ENCODE results near the gene MSH5. TPM values are rescaled to one million over a fixed set of nuclear protein-coding genes. Genes with fewer than 3 reads are reported as not detected.

Gene MSH5
- total and polyA plus RNA-seq, 2 donors = 8.4 to 15.2 TPM

DNA sequence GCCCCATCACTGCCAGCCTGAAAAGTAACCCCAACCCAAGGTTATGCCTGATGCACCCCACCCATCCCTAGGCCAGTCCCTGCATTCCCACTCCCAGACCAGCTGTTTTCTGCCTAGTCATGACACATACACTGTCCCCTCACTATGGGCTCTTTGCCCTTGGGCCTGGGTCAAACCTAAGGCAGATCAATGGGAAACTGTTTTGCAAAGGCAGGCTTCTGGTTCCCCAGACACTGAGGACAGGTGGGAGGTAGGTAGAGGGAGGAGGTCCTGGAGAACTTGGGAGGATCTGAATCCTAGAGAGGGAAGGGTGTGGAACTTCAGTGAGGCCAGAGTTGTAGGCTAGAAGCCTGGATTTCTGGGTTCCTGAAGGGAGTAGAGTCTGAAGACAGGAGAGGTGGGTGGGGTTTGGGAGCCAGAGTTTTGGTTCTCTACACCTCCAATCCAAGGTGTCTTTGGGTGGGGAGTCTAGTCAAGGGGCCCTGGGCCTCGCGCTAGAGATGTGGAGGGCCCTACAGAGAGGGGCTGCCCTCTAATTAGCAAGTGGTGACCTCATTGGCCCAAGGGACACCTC lies 5.5 kb upstream of the MSH5 start:
- Histone ChIP-seq H3K9me3 (ENCODE audit: control insufficient read depth in 2 of 2, insufficient read depth in 1 of 2, low read length in 1 of 2) (no peaks in the 10 kb centered on the region), H3K36me3 (ENCODE audit: control insufficient read depth in 2 of 2, insufficient read depth in 2 of 2, low read length in 1 of 2) (peaks cover 23 to 38% of the 10 kb centered on the region in 2 donors), H3K27ac (ENCODE audit: low read depth in 1 of 2, low read length in 1 of 2) (peak overlapping the region; percentile 91 to 99), H3K4me1 (ENCODE audit: control insufficient read depth in 2 of 2, insufficient read depth in 2 of 2, low read length in 2 of 2) (peaks cover 29 to 65% of the 10 kb centered on the region in 2 donors), H3K4me3 (ENCODE audit: low read length in 2 of 2) (peak overlapping the region; percentile 61 to 86), H3K27me3 (ENCODE audit: control insufficient read depth in 2 of 2, insufficient read depth in 1 of 2, low read length in 1 of 2) (no peaks in the 10 kb centered on the region)
- DNase-seq (ENCODE audit: low read depth in 6 of 9, low spot score in 9 of 9) = no peak
- 35% methylated on average over 2 of the region's 2 CpGs for WGBS

DNA sequence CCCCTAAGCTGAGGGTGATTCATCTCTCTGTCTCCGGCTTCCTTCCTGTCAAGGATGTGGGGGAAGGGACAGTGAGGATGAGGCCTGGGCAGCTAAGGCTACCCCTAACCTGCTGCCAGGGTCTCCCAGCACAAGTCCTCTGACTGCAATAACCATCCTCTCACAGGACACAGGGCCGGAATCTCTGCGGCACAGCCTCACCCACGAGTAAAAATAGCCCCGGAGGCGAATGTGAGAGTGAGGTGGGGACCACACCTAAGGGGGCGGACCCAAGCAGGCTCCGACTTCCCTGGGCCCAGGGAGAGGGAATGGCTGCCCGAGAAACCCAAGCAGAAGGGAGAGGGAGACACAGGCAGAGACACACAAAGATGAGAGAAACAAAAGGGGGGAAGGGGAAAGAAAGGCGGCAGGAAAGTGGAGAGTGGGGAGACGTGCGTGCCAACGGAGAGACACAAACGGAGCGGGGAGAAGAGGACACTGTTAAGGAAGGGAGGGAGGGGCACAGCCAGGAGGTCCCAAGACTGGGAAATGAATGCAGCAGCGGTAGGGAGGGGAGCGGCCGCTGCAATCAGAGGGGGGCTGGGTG lies 4.9 kb upstream of the MSH5 start:
- under 1% methylated on average over 18 of the region's 18 CpGs for WGBS
- DNase-seq (ENCODE audit: low read depth in 6 of 9, low spot score in 9 of 9) = peak in 3 of 9 donors; percentile 24 to 59 (median 35)
- Histone ChIP-seq H3K27ac (ENCODE audit: low read depth in 1 of 2, low read length in 1 of 2) (peak overlapping the region; percentile 91 to 99), H3K4me1 (ENCODE audit: control insufficient read depth in 2 of 2, insufficient read depth in 2 of 2, low read length in 2 of 2) (peaks cover 32 to 63% of the 10 kb centered on the region in 2 donors), H3K27me3 (ENCODE audit: control insufficient read depth in 2 of 2, insufficient read depth in 1 of 2, low read length in 1 of 2) (no peaks in the 10 kb centered on the region), H3K4me3 (ENCODE audit: low read length in 2 of 2) (peak overlapping the region; percentile 61 to 86), H3K36me3 (ENCODE audit: control insufficient read depth in 2 of 2, insufficient read depth in 2 of 2, low read length in 1 of 2) (peaks cover 23 to 38% of the 10 kb centered on the region in 2 donors), H3K9me3 (ENCODE audit: control insufficient read depth in 2 of 2, insufficient read depth in 1 of 2, low read length in 1 of 2) (no peaks in the 10 kb centered on the region)

DNA sequence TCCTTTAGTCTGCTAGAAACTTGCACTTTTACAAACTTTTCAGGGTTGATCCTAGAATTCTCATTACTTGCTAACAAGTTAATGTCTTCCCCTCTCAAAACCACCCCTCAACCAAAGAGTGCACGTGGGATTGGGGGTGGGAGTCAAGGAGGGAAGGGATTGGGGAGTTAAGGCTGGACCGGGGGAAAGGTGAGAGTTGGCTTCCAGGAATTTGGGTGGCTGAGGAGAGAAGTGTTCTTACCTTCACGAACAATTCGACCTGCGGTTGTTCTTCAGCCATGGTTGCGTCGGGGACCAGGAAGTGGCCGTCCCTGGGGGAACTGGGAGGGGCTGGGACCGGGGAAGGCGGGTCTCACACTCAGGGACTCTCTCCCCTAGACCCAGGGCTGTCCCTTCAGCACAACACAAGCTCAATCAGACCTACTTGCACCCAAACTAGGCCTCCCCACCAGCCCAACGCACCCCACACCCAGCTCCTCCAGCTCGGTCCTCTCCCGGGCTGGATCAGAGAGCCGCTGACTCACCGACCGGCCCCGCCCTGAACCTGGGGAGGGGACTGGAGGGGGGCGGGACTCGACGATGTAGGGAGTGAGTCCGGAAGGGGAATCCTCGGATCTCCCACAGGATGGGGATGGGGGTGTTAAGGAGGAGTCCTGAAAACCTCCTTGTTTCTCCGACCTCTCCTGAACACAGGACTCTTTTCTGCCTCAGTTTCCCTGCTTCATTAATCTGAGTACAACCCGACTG lies 3.6 kb upstream of the MSH5 start, which contains the start of gene CLIC1:
CLIC1 (minus strand) TSS at position 510 of the 747 bp plus-strand sequence; CDS start at position 280, 230 bp downstream.
- H3K9me3 ChIP-seq (ENCODE audit: control insufficient read depth in 2 of 2, insufficient read depth in 1 of 2, low read length in 1 of 2) = peaks cover 0 to 3% of the 10 kb centered on the region in 2 donors
- peaks cover 23 to 30% of the 10 kb centered on the region in 2 donors for H3K36me3 ChIP-seq (ENCODE audit: control insufficient read depth in 2 of 2, insufficient read depth in 2 of 2, low read length in 1 of 2)
- no peaks in the 10 kb centered on the region for H3K27me3 ChIP-seq (ENCODE audit: control insufficient read depth in 2 of 2, insufficient read depth in 1 of 2, low read length in 1 of 2)
- peak within 1 kb of the TSS; percentile 61 to 86 for H3K4me3 ChIP-seq (ENCODE audit: low read length in 2 of 2)
- peak in 3 of 9 donors; percentile 61 to 81 (median 67) for DNase-seq (ENCODE audit: low read depth in 6 of 9, low spot score in 9 of 9)
- peaks cover 38 to 69% of the 10 kb centered on the region in 2 donors for H3K4me1 ChIP-seq (ENCODE audit: control insufficient read depth in 2 of 2, insufficient read depth in 2 of 2, low read length in 2 of 2)
- under 1% methylated on average over 24 of the region's 24 CpGs for WGBS
- peak within 1 kb of the TSS; percentile 91 to 99 for H3K27ac ChIP-seq (ENCODE audit: low read depth in 1 of 2, low read length in 1 of 2)

DNA sequence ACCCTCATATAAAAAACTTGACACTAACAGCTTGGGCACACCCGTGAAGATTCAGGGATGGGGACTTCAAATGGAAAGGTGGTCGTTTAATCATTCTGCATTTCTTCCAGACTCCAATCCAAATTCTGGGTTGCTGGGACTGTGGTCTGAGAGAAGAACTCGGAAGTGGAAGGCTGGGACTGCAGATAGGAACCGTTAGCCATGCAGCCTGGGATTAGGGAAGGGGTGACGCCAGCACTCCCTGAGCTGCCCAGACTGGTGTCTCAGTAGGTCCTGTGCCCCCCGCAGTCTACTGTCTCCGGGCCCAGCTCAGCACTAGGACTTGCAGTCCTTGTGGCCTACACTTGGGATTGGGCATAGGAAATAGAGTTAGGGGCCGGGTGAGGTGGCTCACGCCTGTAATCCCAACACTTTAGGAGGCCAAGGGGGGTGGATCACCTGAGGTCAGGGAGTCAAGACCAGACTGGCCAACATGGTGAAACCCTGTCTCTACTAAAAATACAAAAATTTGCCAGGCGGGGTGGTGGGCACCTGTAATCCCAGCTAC lies 3.0 kb upstream of the MSH5 start:
- peak overlapping the region; percentile 61 to 86 for H3K4me3 ChIP-seq (ENCODE audit: low read length in 2 of 2)
- H3K9me3 ChIP-seq (ENCODE audit: control insufficient read depth in 2 of 2, insufficient read depth in 1 of 2, low read length in 1 of 2) = peaks cover 0 to 3% of the 10 kb centered on the region in 2 donors
- no peak for DNase-seq (ENCODE audit: low read depth in 6 of 9, low spot score in 9 of 9)
- no peaks in the 10 kb centered on the region for H3K27me3 ChIP-seq (ENCODE audit: control insufficient read depth in 2 of 2, insufficient read depth in 1 of 2, low read length in 1 of 2)
- 15% methylated on average over 10 of the region's 10 CpGs for WGBS
- H3K4me1 ChIP-seq (ENCODE audit: control insufficient read depth in 2 of 2, insufficient read depth in 2 of 2, low read length in 2 of 2) = peaks cover 39 to 75% of the 10 kb centered on the region in 2 donors
- H3K36me3 ChIP-seq (ENCODE audit: control insufficient read depth in 2 of 2, insufficient read depth in 2 of 2, low read length in 1 of 2) = peaks cover 17 to 30% of the 10 kb centered on the region in 2 donors
- peak overlapping the region; percentile 91 to 99 for H3K27ac ChIP-seq (ENCODE audit: low read depth in 1 of 2, low read length in 1 of 2)

DNA sequence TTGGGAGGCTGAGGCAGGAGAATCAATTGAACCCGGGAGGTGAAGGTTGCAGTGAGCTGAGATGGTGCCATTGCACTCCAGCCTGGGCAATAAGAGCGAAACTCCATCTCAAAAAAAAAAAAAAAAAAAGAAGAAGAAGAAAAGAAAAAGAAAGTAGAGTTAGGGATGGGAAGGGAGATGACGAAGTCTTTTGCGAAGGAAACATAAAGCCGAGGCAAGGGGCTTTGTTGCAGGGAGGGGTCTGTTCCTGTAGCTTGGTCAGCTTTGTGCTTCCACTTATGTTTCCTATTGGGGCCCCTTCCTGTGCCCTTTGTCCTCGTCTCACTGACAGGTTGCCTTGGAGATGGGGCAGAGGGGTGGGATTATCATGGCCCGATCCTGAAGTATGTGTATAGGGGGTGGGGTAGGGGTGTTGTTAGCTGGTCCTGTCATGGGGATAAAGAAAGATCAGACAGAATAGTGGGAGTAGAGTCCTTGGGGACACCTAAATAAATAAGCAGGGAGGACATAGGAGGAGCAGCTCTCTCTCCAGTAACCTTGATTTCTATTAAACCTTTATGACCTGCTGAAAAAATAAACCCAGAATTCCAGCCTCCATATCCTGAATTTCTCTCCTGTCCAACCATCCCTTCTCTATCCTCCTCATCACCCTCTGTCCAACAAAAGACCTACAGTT lies 2.4 kb upstream of the MSH5 start:
- H3K4me1 ChIP-seq (ENCODE audit: control insufficient read depth in 2 of 2, insufficient read depth in 2 of 2, low read length in 2 of 2) = peaks cover 39 to 75% of the 10 kb centered on the region in 2 donors
- 11% methylated on average over 7 of the region's 7 CpGs for WGBS
- H3K4me3 ChIP-seq (ENCODE audit: low read length in 2 of 2) = peak overlapping the region; percentile 34 to 82
- peaks cover 13 to 29% of the 10 kb centered on the region in 2 donors for H3K36me3 ChIP-seq (ENCODE audit: control insufficient read depth in 2 of 2, insufficient read depth in 2 of 2, low read length in 1 of 2)
- H3K27ac ChIP-seq (ENCODE audit: low read depth in 1 of 2, low read length in 1 of 2) = peak overlapping the region; percentile 85 to 99
- DNase-seq (ENCODE audit: low read depth in 6 of 9, low spot score in 9 of 9) = peak in 3 of 9 donors; percentile 24 to 60 (median 30)
- H3K9me3 ChIP-seq (ENCODE audit: control insufficient read depth in 2 of 2, insufficient read depth in 1 of 2, low read length in 1 of 2) = peaks cover 0 to 3% of the 10 kb centered on the region in 2 donors
- no peaks in the 10 kb centered on the region for H3K27me3 ChIP-seq (ENCODE audit: control insufficient read depth in 2 of 2, insufficient read depth in 1 of 2, low read length in 1 of 2)

DNA sequence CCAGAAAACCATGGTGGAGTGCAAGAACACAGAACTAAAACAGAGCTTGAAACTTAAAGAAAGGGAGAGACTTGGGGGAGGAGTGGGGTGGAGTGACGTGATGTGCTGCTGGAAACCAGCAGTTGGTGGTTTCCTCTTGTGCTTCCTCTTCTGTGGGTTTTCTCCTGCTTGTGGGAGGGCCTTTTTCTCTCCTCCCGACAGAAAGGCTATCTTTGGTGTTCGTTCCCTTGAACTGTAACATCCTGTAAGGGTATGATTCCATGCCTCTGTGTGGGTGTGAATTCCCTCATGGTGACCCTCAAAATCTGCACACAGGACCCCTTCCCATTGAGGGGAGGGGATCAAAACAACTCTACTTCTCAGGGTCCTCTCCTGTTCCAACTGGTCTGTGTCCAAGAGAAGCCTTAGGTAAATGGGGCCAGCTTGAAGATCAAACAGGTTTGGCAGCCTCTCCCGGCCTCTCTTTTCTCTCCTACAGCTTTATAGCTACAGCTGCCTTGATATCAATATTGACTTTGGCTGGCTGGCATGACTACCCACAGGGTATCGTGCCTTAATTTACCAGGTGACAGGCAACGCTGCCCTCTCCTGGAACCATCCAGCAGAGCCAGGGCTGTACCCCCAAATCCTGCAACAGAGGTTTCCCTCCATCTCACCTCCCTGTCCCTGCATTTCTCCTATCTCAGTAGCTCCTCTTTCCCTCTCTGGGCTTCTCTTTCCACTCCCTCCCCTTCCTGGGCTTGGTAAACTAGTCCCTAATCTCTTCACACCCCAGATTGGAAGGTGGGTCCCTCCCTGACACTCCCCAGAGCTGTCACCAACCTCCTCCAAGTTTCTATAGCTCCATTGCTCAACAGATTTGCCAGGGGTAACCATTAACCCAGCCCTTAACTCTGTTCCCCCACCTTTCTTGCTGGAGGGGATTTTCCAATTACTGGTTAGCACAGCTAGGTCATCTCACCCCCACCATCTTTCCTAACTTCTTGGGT lies 1.5 kb upstream of the MSH5 start:
- H3K9me3 ChIP-seq (ENCODE audit: control insufficient read depth in 2 of 2, insufficient read depth in 1 of 2, low read length in 1 of 2) = peaks cover 0 to 3% of the 10 kb centered on the region in 2 donors
- H3K27ac ChIP-seq (ENCODE audit: low read depth in 1 of 2, low read length in 1 of 2) = peak overlapping the region; percentile 85 to 99
- peak overlapping the region; percentile 34 to 82 for H3K4me3 ChIP-seq (ENCODE audit: low read length in 2 of 2)
- H3K36me3 ChIP-seq (ENCODE audit: control insufficient read depth in 2 of 2, insufficient read depth in 2 of 2, low read length in 1 of 2) = peaks cover 10 to 28% of the 10 kb centered on the region in 2 donors
- H3K4me1 ChIP-seq (ENCODE audit: control insufficient read depth in 2 of 2, insufficient read depth in 2 of 2, low read length in 2 of 2) = peaks cover 39 to 74% of the 10 kb centered on the region in 2 donors
- no peaks in the 10 kb centered on the region for H3K27me3 ChIP-seq (ENCODE audit: control insufficient read depth in 2 of 2, insufficient read depth in 1 of 2, low read length in 1 of 2)
- peak in 6 of 9 donors; percentile 75 to 93 (median 85) for DNase-seq (ENCODE audit: low read depth in 6 of 9, low spot score in 9 of 9)
- 2% methylated on average over 6 of the region's 6 CpGs for WGBS

DNA sequence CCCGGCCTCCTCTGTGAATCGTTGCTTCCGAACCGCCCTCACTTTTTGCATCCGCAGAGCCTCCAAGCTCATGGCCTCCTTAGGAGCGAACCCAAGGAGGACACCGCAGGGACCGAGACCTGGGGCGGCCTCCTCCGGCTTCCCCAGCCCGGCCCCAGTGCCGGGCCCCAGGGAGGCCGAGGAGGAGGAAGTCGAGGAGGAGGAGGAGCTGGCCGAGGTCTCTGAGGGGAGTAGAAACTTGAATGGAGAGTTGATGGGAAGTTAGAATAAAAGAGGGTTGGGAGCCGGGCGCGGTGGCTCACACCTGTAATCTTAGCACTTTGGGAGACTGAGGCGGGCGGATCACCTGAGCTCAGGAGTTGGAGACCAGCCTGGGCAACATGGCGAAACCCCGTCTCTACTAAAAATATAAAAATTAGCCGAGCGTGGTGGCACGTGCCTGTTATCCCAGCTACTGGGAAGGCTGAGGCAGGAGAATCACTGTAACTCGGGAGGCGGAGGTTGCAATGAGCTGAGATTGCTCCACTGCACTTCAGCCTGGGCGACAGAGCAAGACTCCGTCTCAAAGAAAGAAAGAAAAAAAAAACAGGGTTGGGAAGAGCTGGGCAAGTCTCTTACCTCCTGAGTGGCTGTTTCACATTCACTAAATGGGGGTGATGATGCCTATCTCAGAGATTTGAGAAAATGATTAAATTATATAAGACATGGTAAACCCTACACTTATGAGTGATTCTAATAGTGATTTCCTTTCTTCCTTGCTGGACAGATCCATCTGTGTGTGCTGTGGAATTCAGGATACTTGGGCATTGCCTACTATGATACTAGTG lies 805 bp downstream of the MSH5 start:
- H3K27me3 ChIP-seq (ENCODE audit: control insufficient read depth in 2 of 2, insufficient read depth in 1 of 2, low read length in 1 of 2) = no peaks in the 10 kb centered on the region
- peak overlapping the region; percentile 75 to 89 for H3K27ac ChIP-seq (ENCODE audit: low read depth in 1 of 2, low read length in 1 of 2)
- peak overlapping the region; percentile 70 to 82 for H3K4me3 ChIP-seq (ENCODE audit: low read length in 2 of 2)
- H3K36me3 ChIP-seq (ENCODE audit: control insufficient read depth in 2 of 2, insufficient read depth in 2 of 2, low read length in 1 of 2) = peaks cover 8 to 31% of the 10 kb centered on the region in 2 donors
- H3K4me1 ChIP-seq (ENCODE audit: control insufficient read depth in 2 of 2, insufficient read depth in 2 of 2, low read length in 2 of 2) = peaks cover 33 to 52% of the 10 kb centered on the region in 2 donors
- WGBS = 6% methylated on average over 29 of the region's 29 CpGs
- peaks cover 0 to 3% of the 10 kb centered on the region in 2 donors for H3K9me3 ChIP-seq (ENCODE audit: control insufficient read depth in 2 of 2, insufficient read depth in 1 of 2, low read length in 1 of 2)
- DNase-seq (ENCODE audit: low read depth in 6 of 9, low spot score in 9 of 9) = peak in 1 of 9 donors; percentile 73

Data from thymus (tissue), 11 donors.